GM19351 (cell line): Measurements from ENCODE around the gene NUP155.
"Not testable (repeated sequence)": the region's sequence is repeated elsewhere in the genome, so short reads cannot be mapped to it uniquely, and the experiment has no call there.

Experiments
- ATAC-seq: cut with Tn5 transposase; IDR thresholded peaks from one replicate; pipeline ENCODE4 v1.9.1; 2021; ENCODE audit warnings: mild to moderate bottlenecking, moderate library complexity; ENCODE audit not compliant: unreplicated experiment

Gene NUP155

GRCh38 chr5:37283214-37283820 is 87.6 kb downstream of the NUP155 start:
- no peak for ATAC-seq

- ATAC-seq, result no peak
Observed at GRCh38 chr5:37275511-37275910, 95.4 kb downstream of the NUP155 start.

- ATAC-seq, result no peak
Observed at GRCh38 chr5:37272511-37272910, 98.4 kb downstream of the NUP155 start.

- not testable (repeated sequence) for ATAC-seq
Observed at GRCh38 chr5:37268100-37268499, 102.8 kb downstream of the NUP155 start.

GRCh38 chr5:37255774-37256358 is 115.0 kb downstream of the NUP155 start:
- no peak for ATAC-seq

GRCh38 chr5:37254581-37254980 is 116.3 kb downstream of the NUP155 start:
- no peak for ATAC-seq

GRCh38 chr5:37251665-37252064 is 119.2 kb downstream of the NUP155 start:
- no peak for ATAC-seq

- peak; percentile 3 for ATAC-seq
Observed at GRCh38 chr5:37249815-37250164, 121.1 kb downstream of the NUP155 start.

GRCh38 chr5:37248970-37249814 is 121.7 kb downstream of the NUP155 start, which contains the start of gene CPLANE1:
TSS of gene CPLANE1 (minus strand) at chr5:37249376. CDS start at chr5:37247698, 1,678 bp downstream.
- ATAC-seq, result peak; percentile 76

- no peak for ATAC-seq
Observed at GRCh38 chr5:37248421-37248969, 122.4 kb downstream of the NUP155 start.

GRCh38 chr5:37247496-37247895 is 123.4 kb downstream of the NUP155 start:
- no peak for ATAC-seq

- ATAC-seq, result no peak
Observed at GRCh38 chr5:37247036-37247435, 123.9 kb downstream of the NUP155 start.
